Kidney (tissue), 14 donors: Measurements from ENCODE around the gene HOXA13. TPM values are rescaled to one million over a fixed set of nuclear protein-coding genes. Genes with fewer than 3 reads are reported as not detected.

Experiments used
- DNase-seq, 5 donors: peaks; one replicate each; pipeline ENCODE4 v3.0.0-alpha.2; 2013 to 2020
- FAIRE-seq: peaks from 2 replicates; lab custom pipeline; 2012; peaks lifted over from hg19 to GRCh38; lab: Jason Lieb, UNC
- H3K27ac ChIP-seq, 2 donors: one replicate each; pipeline ENCODE4 v1.7.0; 2013; ENCODE audit warnings: low read depth in 2 of 2, low read length in 2 of 2, inconsistent platforms in 1 of 2
- H3K27me3 ChIP-seq: one replicate; pipeline ENCODE4 v1.7.1; 2013; ENCODE audit warnings: low read length, inconsistent platforms; ENCODE audit not compliant: control insufficient read depth, insufficient read depth
- H3K36me3 ChIP-seq, 3 donors: one replicate each; pipeline versions ENCODE4 v1.7.0 to v1.7.1; 2013; ENCODE audit warnings: low read length in 3 of 3, control low read depth in 1 of 3, inconsistent platforms in 1 of 3; ENCODE audit not compliant: insufficient read depth in 3 of 3, control insufficient read depth in 2 of 3
- H3K4me1 ChIP-seq, 3 donors: one replicate each; pipeline versions ENCODE4 v1.7.0 to v1.7.1; 2013; ENCODE audit warnings: low read length in 3 of 3, inconsistent platforms in 1 of 3, low read depth in 1 of 3; ENCODE audit not compliant: control insufficient read depth in 2 of 3, insufficient read depth in 2 of 3
- H3K4me3 ChIP-seq, 3 donors: one replicate each; pipeline versions ENCODE4 v1.7.0 to v1.8.1; 2013; ENCODE audit warnings: low read length in 3 of 3, control low read depth in 1 of 3, inconsistent platforms in 1 of 3
- H3K9ac ChIP-seq, 3 donors: one replicate each; pipeline versions ENCODE4 v1.7.0 to v1.7.1; 2013; ENCODE audit warnings: low read length in 3 of 3, control low read depth in 1 of 3, inconsistent platforms in 1 of 3
- H3K9me3 ChIP-seq, 3 donors: one replicate each; pipeline versions ENCODE4 v1.7.0 to v1.7.1; 2013; ENCODE audit warnings: low read length in 3 of 3, control low read depth in 1 of 3, inconsistent platforms in 1 of 3; ENCODE audit not compliant: control insufficient read depth in 2 of 3, insufficient read depth in 1 of 3
- intact Hi-C: fragments of 100-400 bp; cut with DNase I; formaldehyde crosslinking; loops from one replicate; pipeline ENCODE4 v1.11.1; 2022
- polyA plus RNA-seq: library from polyadenylated mRNA; stranded (reverse); fragments of 350-450 nt; fragmentation: Illumina TruSeq; extraction: RNeasy Lipid Tissue Mini Kit (QIAGEN cat#74804); gene quantifications from one replicate; pipeline ENCODE4 v1.2.3, GENCODE V29; 2014; ENCODE audit warnings: low read depth, low replicate concordance; ENCODE audit not compliant: insufficient read depth
- total RNA-seq: library from RNA; stranded (reverse); fragmentation: NEBNext Ultra II Directional; extraction: Animal tissue kit (Norgen Biotek cat#: 25700); gene quantifications from one replicate; pipeline ENCODE4 v1.2.1, GENCODE V29; 2021
- TF ChIP-seq, protein P1 (sequence below): IDR thresholded peaks from 3 replicates; pipeline ENCODE4 v1.5.1; 2012; ENCODE audit warnings: mild to moderate bottlenecking, moderate library complexity, borderline replicate concordance; ENCODE audit not compliant: insufficient read depth; ENCODE audit errors: extremely low read depth
- donor health status: control.
- donor health status: control.
- donor health status: control.
- donor health status: control.
- donor health status: control.
- donor health status: DM: yes; HTN: yes; CAD: no.
- donor health status: Normal renal cell carcinoma (clear cell type).

Gene HOXA13
- total and polyA plus RNA-seq, 2 donors from 2014 or later = 0.17 to 0.44 TPM

DNA sequence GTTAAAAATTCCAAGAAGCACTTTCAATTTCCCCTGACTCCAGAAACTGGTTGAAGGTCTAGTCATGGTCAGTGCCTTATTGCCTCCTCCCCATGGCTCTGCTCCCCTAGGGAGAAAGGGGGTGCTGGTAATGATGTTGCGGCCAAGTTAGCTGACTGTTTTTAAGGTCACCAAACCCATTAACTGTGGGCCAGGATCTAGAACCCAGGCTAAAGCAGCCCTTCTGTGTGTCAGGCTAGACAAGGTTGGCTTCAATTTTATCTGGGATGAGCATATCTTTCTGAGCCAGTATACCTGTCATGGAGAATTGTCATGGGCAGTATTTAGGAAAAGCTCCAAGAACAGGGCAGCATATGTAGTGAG lies 11.2 kb upstream of the HOXA13 start:
- peaks cover 75% of the 10 kb centered on the region for H3K27me3 ChIP-seq
- FAIRE-seq = no peak

DNA sequence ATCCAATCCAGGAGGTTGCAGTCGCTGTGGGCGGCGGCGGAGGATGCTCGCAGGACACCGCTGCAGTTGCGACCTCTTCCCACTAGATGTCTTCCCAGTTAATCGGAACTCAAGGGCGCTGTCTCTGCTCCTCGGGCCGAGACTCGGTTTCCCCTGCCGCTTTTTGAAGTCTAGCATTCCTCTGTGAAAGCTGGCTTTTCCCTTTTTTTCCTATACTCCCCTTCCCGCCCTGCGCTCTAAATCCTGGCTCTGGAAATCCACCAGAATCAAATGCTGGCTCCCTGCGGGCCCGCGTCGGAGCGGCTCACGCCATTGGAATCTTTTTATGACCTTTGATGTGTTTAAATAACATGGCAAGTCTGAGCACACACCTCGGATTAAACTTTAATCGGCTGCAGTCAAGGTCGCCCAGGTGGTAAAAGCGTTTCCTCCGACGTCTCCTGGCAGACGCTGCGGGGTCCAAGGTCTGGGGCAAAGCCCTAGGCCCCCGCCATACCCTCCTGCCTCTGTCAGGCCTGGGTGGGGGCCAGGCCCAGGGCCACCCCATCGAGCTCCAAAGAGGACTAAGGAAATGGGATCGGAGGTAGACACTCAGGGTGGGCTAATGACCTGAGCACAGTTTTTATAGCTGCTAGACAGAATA lies 10.7 kb upstream of the HOXA13 start:
- Histone ChIP-seq H3K9me3 (peaks cover 0 to 3% (median 0%) of the 10 kb centered on the region in 3 donors), H3K4me1 (peaks cover 0 to 6% (median 0%) of the 10 kb centered on the region in 3 donors), H3K27ac (no peak overlapping the region), H3K9ac (no peak overlapping the region), H3K27me3 (peaks cover 79% of the 10 kb centered on the region), H3K36me3 (no peaks in the 10 kb centered on the region), H3K4me3 (peak overlapping the region in 1 of 3 donors; percentile 32)
- TF ChIP-seq, protein P1, sequence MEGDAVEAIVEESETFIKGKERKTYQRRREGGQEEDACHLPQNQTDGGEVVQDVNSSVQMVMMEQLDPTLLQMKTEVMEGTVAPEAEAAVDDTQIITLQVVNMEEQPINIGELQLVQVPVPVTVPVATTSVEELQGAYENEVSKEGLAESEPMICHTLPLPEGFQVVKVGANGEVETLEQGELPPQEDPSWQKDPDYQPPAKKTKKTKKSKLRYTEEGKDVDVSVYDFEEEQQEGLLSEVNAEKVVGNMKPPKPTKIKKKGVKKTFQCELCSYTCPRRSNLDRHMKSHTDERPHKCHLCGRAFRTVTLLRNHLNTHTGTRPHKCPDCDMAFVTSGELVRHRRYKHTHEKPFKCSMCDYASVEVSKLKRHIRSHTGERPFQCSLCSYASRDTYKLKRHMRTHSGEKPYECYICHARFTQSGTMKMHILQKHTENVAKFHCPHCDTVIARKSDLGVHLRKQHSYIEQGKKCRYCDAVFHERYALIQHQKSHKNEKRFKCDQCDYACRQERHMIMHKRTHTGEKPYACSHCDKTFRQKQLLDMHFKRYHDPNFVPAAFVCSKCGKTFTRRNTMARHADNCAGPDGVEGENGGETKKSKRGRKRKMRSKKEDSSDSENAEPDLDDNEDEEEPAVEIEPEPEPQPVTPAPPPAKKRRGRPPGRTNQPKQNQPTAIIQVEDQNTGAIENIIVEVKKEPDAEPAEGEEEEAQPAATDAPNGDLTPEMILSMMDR = peak; percentile 55
- no peak for FAIRE-seq
- peak in 4 of 5 donors; percentile 63 to 74 (median 66) for DNase-seq
- intact Hi-C loops = no loop called here

More for the DNA sequence above, 11.2 kb upstream of the HOXA13 start:
- Histone ChIP-seq H3K9ac (no peak overlapping the region), H3K36me3 (no peaks in the 10 kb centered on the region), H3K9me3 (no peaks in the 10 kb centered on the region), H3K4me1 (peaks cover 0 to 6% (median 0%) of the 10 kb centered on the region in 3 donors), H3K27ac (no peak overlapping the region), H3K4me3 (peak overlapping the region in 1 of 3 donors; percentile 32)
- intact Hi-C loops = no loop called here
- TF ChIP-seq, protein P1 = no peak
- no peak for DNase-seq

DNA sequence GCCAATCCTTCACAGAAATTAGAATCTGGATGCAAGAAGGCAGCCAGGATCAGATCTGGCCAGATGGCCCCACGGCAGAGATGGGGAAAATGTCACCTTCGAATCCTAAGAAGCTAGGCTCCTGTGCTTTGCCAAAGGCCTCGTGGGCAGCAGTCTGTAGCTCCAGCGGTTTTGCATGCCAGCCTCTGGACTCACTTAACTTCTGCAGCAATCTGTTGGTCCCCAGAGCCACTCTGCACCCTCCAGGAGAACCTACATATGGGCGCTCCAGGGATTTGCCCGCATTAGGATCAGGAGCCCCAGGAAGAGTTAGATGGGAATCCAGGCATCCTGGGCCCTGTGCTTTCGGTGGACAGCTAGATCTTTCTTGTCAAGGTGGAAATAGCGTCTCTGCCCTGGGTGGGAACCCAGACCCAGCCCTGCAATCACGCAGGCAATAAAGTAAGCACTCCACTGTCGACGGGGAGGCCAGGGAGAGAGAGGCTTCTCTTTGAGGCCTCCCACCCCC lies 10.1 kb upstream of the HOXA13 start:
- peaks cover 80% of the 10 kb centered on the region for H3K27me3 ChIP-seq
- no peak for FAIRE-seq
- TF ChIP-seq, protein P1 = no peak
- H3K9me3 ChIP-seq = peaks cover 0 to 4% (median 0%) of the 10 kb centered on the region in 3 donors
- no peak overlapping the region for H3K27ac ChIP-seq
- no peak for DNase-seq
- intact Hi-C loops = loop anchor here (10.0 kb wide), 1 partner anchor 365 kb away; no protein-coding TSS in a partner anchor
- H3K36me3 ChIP-seq = no peaks in the 10 kb centered on the region
- peak overlapping the region in 1 of 3 donors; percentile 32 for H3K4me3 ChIP-seq
- peaks cover 0 to 6% (median under 1%) of the 10 kb centered on the region in 3 donors for H3K4me1 ChIP-seq
- no peak overlapping the region for H3K9ac ChIP-seq
